NCI-H446 treated with DMSO at 0.1 percent for 48 hours (cell line): ENCODE results near the gene NKX2-8.
A peak's percentile ranks its signal among the peaks of the same experiment; 100 is the strongest.

Source experiments
- DNase-seq: peaks from one replicate; lab custom pipeline; 2025; lab: John Stamatoyannopoulos, UW

NKX2-8 gene

DNA sequence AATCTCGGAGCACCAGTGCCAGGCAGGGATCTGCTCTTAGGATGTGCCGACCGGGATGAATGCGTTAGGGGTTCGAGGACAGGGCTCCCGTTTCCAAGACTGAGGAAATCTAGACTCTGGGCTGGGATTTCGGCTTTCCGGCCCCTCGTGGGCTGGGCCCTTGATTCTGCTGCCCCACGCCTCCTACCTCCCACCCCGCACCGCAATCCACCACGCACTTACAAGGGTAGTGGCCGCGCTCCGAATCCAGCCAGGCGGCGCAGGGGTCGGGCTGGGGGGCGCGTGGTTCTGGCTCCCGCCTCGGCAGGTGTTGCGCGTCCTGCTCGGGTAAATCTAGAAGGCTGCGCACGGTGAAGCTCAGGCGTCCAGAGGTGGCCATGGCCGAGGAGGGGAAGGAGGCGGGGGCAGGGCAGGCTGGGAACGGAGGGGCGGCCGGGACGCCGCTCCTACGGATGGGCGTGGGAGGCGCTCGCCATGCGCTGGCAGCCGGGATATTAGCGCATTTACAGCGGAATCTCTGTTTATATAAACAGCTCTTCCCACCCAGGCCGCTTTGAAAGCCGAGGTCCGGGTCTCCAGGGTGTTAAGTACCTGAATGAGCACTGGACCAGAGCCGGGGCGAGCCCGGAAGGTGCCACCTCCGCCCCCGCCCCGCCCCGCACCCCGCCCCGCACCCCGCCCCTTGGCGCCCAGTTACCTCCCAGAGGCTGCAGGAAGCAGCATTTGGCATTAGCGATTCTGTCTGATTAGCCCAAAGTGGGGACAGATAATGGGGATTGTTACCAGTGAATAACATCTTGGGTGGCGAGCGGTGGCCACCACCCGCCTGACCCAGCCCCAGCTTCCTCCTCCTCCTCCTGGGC lies at the start of gene NKX2-8:
Gene NKX2-8 (minus strand): TSS at position 604 of the 863 bp plus-strand sequence. CDS start 225 bp downstream, at position 379.
- no peak for DNase-seq

DNA sequence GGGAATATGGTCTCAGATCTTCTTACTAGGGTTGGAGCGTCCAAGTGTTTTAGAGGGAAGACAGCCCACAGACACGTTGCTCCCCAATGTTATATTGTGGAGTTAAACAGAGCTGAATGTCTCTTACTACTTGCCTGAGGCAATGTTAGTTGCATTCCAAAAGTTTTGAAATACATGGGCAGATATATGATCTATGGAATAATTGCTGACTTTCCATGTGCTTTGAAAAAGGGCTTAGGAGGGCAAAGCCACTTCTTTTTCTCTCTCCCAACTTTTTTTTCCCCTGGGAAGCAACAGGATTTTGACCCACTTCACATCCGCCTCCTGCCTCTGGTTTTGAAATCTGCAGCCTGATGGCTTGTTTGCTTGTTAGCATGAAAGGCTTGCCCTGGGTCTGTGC lies 45.6 kb upstream of the NKX2-8 start:
- DNase-seq: no peak

DNA sequence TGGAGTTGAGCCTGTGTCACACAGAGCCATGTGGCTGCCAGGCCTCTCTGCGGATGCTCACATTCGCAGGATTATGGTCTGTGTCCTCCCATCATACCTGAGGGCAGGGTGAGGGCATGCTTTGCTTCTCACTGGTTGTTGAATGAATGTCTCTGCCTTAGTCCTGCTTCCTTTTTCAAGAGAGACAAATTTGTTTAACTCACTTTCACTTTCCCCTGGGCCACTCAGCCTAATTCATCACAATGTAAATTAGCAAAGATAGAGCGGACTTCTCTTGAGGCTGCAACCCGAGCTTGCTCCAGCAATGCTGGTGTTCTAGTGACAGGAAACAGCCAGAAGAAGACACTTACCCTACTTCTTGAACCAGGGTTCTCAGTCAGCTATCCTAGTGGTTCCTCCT lies 43.7 kb upstream of the NKX2-8 start:
- no peak for DNase-seq

DNA sequence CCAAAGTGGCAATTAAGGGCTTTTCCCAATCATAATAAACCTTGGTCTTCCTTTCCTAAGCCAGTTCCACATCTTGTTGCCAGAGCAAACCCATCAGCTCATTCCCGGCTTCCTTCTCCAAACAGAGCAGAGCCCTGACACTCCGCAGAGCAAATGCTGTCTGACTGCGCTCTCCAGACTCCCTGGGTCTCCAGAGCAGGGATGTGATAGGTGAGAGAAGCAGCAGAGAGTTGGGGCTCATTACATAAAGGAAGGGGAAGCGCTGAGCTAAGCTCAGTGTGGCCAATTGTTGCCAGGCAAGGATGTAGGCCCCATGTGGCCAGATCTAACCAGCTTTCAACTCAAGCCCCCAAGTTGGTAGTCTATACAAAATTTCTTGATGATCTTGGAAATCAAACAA lies 43.0 kb upstream of the NKX2-8 start:
- DNase-seq: no peak

DNA sequence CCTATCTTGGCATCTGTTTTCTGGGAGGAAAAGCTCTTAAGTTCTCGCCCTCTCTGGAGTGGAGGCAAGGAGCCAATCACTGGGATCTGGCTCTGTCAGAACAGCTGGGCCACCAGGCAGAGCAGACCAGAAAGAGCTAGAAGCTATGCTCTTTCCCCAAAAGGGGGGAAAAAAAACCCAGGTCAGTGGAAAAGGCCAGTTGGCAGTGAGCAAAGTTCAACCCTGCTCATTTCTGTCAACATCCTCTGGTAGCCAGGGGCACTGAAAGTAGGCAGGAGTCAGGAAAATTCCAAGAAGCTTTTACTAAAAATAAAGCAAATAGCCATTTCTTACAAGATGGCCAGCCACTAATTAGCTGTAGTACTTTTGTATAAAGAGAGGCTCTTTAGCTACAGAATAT lies 42.6 kb upstream of the NKX2-8 start:
- no peak for DNase-seq

DNA sequence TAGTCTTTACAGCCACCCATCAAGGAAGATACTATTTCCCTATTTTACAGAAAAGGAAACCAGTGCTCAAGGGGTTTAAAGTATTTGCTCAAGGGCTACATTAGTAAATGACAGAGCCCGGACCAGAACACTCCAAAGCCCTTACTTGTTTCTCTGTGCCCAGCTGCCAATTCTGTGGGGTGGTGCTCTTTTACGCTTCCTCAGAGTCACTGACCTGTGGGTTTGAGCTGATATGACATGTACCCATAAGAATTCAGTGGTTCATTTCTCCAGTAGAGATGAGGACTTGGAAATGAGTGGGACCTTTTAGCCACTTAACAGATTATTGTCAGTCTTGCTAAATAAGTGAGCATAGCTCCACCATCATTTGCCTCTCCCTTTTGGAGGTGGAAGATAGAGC lies 37.4 kb upstream of the NKX2-8 start:
- DNase-seq: no peak

DNA sequence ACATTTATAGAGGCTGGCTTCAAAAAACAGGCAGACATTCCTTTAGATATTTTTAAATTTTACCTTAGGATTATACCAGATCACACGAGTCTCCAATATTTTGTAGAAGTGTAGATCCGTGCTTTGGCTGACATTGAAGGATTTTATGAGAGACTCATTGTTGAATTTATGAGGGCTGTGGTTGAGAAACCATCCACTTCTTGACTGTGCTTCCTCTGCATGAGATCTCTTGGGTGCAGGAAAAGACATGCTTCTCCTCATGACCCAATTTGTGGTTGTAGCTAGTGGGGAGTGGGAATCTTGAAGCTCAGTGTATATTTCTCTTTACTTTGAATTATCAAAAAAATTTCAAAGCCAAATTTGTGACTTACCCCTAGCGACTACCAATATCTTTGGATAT lies 36.7 kb upstream of the NKX2-8 start:
- DNase-seq: no peak

DNA sequence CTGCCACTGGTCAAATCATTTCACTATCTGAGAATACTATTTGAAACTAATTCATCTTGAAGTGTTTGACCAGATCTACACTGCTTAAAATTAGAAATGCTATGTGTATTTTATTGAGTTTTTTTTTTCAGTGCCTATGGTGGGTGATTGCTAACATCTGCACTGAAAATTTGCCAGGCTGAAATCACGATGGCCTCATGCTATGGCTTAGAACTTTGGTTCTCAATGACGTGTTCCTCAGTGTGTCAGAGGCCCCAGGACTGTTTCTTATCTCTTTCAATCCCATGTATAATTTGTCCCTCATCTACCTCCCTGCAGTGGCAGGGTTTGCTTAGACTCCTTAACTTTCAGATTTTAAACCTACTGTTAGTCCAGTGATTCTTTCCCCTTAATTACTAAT lies 36.2 kb upstream of the NKX2-8 start:
- no peak for DNase-seq

DNA sequence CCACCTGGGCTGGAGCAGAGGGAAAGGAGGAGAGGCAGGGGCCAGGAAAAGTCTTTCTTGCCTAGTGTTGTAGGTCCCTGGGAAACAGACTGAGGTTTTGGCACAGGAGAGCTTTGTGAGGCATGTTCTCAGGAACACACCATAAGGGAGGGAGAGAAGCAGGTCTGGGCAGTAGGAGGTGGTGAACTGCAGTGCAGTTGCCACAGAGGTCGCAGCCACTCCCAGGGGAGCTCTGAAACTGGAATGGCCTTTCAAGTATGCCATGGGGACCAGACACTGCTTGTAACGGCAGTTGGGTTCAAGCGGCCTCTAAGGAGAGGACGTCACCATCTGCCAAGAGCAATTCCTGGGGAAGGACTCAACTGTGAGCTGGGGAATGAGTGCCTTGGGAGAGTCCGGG lies 35.4 kb upstream of the NKX2-8 start:
- DNase-seq: no peak

DNA sequence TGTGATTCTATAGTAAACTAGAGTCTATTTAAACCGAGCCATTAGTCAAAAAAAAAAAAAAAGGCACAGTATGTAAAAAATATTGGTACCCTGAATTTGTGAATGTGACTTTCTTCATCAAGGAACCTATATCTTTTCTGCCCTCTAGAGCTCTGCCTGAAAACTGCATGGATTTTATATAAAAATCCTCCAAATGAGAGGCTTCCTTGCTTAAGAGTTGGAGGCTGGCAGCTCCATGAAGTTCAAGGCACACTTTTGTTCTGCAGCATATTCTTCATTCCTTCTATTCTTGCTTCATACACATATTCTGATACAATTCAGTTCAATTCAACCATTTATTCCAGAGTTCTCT lies 23.1 kb upstream of the NKX2-8 start:
- DNase-seq: peak; percentile 8

DNA sequence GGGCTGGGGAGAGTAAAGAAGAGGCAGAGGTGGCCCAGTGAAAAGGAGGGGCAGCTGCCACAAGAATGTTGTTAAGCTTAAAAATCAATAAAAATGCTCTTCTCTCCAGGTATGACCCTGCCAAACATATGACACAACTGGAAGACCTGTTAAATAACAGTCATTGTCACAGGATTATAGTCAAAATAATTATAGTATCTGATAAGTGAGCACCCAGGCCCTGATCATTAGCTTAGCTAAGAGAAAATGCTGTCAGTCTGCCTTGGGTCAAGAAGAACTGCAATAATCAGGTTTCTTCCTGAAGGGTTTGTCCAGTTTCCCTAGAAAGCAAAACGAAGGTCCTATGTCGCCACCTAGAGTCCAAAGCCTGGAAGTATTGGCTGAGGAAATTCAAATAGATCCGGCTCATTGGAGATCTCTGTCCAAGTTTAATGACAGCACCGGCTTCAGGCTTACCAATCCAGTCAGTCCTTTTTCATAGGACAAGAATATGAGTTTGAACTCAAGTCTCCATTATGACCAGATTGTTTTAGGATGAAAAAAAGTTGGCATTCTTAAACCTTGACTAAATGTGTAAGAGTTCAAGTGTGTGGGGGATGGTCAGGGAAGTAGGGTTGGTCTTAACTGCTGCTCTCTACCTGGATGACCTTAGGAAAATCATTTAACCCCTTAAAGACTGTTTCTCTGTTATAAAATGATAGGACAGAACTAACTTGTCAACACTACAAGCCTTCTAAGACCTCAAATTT lies 22.5 kb upstream of the NKX2-8 start:
- peak; percentile 80 for DNase-seq

DNA sequence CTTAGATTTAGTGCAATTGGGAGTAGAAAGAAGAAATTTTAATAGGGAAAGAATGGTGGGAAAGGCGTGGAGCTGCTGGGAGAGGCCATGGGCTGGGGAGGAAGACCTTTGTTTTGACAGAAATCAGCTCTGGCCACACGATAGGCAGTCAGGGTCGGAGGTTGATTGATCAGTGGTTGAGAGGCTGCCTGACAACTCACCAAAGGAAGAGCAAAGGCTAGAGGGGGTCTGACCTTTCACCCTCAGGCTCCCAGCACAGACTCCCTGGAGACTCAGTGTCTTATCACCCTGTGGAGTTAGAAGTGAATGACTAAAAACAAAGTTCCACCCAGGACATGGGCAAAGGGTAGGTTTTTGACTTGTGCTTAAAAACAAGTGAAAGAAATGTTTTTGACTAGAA lies 18.0 kb upstream of the NKX2-8 start:
- DNase-seq: no peak

DNA sequence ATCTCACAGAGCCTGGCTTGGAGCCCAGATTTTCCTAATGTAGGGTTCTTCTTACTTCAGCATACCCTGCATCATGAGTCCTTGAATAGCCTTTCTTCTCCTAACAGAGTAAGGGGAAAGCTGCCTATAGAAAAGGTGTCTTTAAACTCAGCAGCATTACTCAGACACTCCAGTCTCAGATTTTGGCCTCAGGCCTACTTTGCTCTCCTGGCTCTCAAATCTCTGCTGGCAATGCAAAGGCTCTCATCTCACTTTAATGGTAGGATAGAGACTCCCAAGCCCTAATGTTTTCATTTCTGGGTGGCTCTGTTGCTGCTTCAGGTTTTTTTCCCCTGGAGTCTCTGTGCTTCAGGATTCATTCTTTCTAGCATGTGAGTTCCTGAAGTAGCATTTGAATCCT lies 9.1 kb upstream of the NKX2-8 start:
- peak; percentile 55 for DNase-seq

DNA sequence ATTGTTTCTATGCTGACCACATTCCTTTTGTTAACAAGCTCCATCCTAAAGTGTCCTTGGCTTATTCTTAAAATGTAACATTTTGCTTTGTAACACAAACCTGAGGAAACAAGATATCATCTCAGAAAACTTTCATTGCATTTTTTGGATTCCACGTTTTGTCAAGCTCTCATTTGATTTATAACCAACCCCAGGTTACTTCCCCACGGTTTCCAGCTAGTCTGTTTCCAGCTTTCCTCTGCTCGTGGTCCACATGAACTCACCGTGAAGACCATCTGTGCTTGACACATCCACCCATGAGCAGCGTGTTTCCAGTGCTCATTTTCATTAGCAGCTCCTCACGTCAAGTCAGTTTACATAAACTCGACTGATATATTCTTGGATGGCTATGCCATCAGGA lies 6.4 kb upstream of the NKX2-8 start:
- DNase-seq: no peak

DNA sequence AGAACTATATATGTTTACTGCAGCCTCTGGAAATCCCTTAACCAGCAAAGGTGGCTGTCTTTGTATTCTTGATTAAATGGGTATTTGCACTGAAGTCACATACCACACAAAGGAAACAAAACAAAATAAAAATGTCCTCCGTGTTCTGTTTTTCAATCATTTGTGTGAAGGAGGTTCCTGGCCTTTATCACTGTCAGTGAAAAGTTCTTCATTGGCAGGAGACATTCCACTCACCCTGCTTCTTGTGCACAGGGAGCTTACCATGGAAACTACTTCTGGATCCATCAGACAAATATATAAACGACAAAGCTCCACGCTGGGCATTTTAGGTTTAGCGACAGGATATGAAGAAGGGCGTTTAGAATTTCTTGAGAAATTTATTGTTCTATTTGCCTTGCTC lies 5.7 kb upstream of the NKX2-8 start:
- DNase-seq: no peak

DNA sequence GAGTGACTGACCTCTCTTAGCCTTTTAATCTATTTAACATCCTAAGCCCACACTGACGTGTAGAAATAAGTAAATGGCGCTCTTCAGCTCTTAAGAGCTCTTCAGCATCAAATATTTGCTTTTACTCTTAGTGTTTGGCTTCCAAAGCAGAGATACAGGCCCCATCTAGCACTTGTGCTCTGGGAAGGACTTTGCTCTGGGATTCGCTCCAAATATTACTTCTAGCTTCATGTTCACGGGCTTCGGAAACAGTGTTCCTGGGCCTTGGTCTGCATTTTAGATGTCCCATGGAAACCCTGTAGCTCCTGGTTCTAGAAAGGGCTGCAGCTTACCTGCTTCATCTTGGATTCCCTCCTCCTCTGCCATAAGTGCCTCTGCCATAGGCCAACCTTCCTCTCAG lies 2.7 kb upstream of the NKX2-8 start:
- no peak for DNase-seq

DNA sequence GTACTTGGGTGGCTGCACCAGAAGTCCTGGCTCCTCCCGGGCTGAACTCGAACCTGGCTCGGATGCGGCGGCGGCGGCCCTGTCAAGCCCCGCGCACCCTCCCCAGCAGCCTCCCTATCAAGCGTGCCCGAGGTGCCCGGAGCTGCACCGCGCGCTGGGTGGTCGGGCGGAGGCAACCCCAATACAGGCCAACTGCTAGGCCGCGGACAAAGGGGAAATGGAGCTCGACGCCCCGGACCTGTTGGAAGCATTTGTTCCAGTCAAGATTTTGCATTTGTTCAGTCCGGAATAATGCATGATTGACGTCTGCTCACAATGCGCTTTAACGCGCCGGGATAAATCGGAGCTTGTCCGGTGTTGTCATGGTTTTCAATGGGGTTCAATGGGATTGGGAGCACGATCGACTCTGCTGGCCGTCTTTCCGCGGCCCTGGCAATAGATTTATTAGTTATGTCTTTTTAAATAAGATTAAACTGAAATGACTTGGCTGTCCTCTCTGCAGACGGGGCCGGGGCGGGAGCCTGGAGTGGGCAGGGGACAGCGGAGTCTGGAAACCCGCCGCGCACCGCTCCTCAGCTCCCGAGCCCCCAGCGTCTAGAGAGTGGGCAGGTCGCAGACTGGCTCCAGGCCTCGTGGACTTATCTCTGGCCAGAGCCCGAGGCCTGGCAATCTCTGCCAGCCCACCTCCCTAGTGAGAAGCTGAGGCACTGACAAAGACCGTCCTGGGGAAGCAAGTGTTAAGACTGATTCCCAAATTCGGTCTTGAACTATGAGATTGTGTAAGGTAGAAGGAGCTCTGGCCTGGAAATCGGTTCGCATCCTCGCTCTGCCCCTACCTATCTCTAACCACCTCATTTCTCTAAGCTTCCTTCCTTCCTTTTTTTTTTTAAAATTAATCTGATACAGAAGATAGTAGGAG lies 1.7 kb upstream of the NKX2-8 start:
- no peak for DNase-seq

DNA sequence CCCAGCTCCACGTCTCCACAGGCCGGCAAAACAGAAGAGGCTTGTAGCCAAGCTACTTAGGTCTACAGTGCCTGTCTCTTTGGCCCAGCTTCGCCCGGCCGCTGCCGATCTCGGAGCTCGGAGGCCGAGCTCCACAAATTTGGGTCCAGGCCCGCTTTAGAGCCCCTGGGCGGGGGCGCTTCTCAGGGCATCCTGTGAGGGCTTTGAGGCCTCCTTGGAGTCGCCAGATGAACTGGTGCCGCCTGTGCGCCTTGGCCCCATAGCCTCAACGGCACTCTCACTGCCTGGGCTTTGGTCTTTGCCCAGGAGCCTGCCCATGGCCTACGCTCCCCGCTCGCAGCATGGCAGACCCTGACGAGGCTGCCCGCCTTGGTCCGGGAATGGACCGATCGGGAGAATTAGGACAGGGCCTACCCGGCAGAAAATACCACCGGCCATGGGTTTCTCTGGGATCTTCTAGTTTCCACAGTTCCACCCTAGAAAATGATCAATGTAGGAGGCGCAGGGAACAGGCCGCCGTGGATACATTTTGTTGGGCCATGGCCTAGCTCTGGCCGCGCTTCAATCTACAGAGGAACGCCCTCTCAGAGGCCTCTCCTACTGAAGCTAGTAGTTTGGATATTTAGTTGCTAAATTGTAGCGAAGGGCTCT lies 953 bp upstream of the NKX2-8 start:
- no peak for DNase-seq

DNA sequence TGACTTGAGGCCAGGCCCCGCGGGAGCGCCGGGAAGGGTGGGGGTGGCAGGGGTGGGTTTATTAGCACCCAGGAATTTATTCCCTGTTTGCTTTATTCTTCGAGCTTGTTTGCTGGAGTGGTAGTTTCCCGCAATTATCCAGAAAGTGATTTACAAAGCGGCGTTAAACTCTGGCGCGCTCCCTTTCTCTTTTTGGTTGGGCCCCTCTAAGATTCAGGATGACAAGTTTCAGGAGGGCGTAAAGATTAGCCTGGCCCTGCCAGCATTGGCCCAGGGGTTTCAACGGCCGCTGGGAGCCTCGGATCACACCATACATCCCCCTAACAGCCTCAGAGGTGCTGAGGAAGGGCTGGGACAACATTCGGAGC lies 444 bp upstream of the NKX2-8 start:
- DNase-seq: no peak

DNA sequence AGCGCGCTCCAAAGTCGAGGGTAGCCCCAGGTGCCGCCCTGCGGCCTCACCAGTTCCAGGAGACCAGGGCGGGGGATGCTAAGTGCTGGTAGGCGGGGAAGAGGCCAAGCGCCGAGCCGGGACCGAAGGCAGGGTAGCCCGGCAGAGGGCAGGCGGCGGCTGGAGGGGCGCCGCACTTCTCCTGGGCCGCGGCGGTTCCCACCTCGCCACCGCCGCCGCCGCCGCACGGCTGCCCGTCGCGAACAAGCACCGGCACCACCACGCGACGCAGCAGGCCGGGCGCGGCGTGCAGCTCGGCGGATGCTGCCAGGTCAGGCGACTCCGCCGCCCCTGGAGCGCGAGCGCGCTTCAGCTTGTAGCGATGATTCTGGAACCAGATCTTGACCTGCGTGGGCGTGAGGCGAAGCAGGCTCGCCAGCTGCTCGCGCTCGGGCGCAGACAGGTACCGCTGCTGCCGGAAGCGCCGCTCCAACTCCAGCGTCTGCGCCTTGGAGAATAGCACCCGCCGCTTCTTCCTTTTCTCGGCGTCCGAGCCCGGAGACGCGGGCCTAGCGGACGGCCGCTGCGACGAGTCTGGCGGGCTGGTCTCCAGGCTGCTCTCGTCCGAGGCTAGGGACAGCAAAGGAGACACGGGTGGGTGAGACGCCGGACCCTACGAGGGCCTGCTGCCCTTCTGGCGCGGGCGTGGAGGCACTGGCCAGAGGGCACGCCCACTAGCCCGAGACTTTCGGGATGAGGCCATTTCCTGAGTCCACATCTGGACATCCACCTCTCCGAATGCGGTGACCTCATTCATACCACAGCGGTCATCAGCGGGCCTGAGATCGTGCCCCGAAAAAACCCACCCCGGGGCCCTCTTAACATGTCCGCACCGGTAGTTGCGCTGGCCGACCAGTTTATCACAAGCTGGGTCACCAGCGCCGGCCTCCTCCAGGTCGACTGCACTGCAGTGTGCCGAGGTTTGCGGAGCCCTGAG lies 1.3 kb downstream of the NKX2-8 start:
- DNase-seq: no peak
